GM18519 (cell line): ENCODE data around the gene DISP3.
"Not testable (repeated sequence)": the region's sequence is repeated elsewhere in the genome, so short reads cannot be mapped to it uniquely, and the experiment has no call there.

Experiments
- ATAC-seq: cut with Tn5 transposase; IDR thresholded peaks from one replicate; pipeline ENCODE4 v1.9.1; 2021; ENCODE audit warnings: mild to moderate bottlenecking, moderate library complexity; ENCODE audit not compliant: unreplicated experiment, low FRiP score

The DISP3 gene

DNA sequence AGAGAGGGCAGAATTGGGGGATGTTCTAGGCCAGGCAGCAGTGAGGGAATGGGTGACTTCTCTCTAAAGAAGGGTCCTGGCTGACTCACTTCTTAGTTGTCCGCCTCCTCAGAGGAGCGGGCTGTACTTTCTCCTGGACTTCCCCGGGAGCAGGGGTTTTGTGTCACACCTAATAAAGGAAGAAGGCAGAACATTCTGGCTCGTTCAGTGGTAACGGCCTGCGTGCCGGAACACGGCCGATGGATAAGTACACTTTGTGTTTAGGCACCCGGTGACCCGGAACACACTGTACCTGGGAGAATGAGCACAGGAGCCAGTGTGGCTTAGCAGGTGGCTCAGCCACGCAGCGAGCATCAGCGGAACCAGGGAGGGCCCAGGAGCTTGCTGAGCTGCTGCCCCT is 90.6 kb downstream of the DISP3 start:
- no peak for ATAC-seq

DNA sequence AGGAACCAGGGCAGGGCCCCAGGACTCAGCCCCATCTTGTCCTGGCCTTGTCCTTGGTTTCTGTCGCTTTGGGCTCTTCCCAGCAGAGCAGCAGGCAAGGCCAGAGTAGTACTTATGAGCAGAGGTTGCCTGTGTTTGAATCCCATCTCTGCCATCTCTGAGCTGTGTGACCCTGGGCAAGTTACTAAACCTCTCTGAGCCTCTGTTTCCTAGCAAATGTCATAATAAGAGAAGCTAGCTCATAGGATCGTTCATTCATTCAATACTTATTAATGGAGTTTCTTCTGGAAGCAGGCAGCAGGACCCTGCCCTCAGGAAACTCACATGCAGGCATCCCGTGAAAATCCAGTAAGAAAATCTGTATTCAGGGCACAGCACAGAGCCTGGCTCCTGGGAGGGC is 91.0 kb downstream of the DISP3 start:
- ATAC-seq: no peak

DNA sequence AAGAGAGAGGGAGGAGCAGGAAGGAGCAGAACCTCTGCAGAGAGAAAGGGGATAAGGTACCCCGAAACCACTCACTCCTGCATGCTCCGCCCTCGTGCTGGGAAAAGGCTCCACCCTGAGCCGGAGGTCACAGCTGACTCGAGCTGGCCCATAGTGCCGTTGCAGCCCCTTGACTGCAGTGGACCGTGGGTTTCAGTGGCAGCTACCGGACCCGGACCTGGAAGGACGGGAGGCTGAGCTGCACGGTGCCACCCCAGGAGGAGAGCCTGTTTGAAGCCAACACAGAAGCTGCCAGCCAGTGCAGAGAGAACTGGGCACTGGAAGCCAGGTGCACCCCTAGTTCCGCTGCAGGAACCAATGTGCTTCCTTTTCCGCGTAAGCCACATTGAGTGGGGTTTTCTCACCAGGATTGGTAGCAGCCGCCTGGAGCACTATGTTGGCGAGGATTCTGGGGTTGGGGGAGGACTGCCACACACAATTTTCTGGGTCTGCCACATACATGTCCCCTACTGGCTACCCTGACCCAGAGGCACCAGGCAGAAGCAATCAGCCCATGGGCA is 91.9 kb downstream of the DISP3 start:
- ATAC-seq: no peak

- ATAC-seq: no peak
These were observed 93.1 kb downstream of the DISP3 start for GRCh38 chr1:11571906-11572616.

GRCh38 chr1:11573116-11573692 is 94.2 kb downstream of the DISP3 start:
- ATAC-seq: no peak

DNA sequence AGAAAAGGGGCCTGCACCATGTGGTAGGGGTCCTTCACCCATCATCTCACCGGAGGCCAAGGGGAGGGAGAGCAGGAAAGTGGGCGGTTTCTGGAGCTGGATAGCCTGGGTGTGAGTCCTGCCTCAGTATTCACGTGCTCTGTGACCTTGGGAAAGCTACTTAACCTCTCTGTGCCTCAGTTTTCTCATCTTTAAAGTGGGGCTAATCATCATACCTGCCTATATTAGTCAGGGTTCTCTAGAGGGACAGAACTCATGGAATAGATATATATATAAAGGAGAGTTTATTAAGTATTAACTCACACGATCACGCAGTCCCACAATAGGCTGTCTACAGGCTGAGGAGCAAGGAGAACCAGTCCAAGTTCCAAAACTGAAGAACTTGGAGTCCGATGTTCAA is 96.6 kb downstream of the DISP3 start:
- ATAC-seq: no peak

- ATAC-seq: no peak
These were observed 97.3 kb downstream of the DISP3 start for GRCh38 chr1:11576109-11576875.

- no peak for ATAC-seq
These were observed 99.0 kb downstream of the DISP3 start for GRCh38 chr1:11578004-11578403.

DNA sequence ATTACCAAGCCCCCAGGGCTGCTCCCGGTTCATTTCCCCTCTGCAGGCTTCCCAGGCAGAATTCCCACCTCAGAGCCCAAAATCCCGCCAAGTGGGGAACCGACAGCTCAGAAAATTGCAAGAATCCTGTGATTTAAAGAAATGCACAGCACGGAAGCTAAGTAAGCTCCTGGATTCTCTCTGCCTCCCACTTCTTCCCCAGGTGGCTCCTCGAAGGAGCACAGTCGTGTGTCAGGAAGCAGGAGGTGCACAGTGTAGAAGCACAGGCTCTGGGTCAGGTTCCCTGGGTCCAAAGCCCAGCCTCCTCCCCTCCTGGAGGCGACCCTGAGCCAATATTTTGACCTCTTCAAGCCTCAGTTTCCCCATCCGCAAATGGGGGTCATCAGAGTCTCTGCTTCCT is 100.6 kb downstream of the DISP3 start:
- no peak for ATAC-seq

DNA sequence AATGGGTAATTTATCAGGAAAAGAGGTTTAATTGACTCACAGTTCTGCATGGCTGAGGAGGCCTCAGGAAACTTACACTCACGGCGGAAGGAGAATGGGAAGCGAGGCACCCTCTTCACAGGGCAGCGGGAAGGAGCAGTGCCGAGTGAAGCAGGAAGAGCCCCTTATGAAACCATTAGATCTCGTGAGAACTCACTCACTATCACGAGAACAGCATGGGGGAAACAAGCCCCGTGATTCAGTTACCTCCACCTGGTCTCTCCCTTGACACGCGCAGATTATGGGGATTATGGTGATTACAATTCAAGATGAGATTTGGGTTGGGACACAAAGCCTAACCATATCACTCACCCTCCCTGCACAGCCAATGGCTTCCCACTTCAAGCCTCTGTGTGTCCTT is 101.1 kb downstream of the DISP3 start:
- not testable (repeated sequence) for ATAC-seq

- no peak for ATAC-seq
These were observed 102.6 kb downstream of the DISP3 start for GRCh38 chr1:11581445-11581991.

DNA sequence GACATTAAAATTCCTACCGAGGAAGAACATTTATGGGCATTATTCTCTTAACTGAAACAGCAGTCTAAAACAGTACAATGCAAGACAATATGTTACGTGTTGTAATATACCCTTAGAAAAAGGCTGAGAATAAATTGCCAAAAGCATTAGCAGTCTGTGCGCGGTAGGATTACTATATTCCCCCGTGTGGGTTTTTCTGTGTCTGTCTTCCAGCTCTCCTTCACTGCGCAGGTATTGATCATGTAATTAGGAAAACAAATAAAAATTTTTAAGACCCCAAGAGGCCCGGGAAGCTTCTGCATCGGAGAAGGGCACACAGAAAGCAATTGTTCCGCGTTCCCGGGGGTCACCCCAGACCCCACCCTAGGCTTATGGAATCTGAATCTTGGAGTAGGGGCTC is 106.4 kb downstream of the DISP3 start:
- no peak for ATAC-seq
